CD4-positive, alpha-beta T cell (primary cell): ENCODE measurements around the gene SERBP1. TPM values are rescaled to one million over a fixed set of nuclear protein-coding genes. Genes with fewer than 3 reads are reported as not detected.

Experiments used
- ATAC-seq: fragments of 200-7000 bp; cut with Tn5 transposase; one replicate; pipeline ENCODE4 v1.10.0; 2022; ENCODE audit warnings: mild to moderate bottlenecking; ENCODE audit not compliant: poor library complexity
- CTCF ChIA-PET: fragments of 350-600 bp; sonication (Branson Sonifier 250); formaldehyde crosslinking; loops from one replicate; lab custom pipeline; 2021; ENCODE audit warnings: antibody characterized with exemption, inconsistent platforms; lab: Charles Lee
- POLR2A ChIA-PET: fragments of 350-600 bp; sonication (Branson Sonifier 250); formaldehyde crosslinking; loops from one replicate; lab custom pipeline; 2021; ENCODE audit warnings: antibody characterized with exemption, inconsistent platforms; lab: Charles Lee
- DNase-seq, 14 experiments: peaks; one replicate each; pipeline ENCODE4 v3.0.0-alpha.2; 2013 to 2020; ENCODE audit warnings: mixed read lengths in 2 of 14
- H3K27ac ChIP-seq, 2 donors: one replicate each; pipeline versions ENCODE4 v1.5.1 to v1.7.0; 2013; ENCODE audit warnings: low read length in 2 of 2, low read depth in 1 of 2, mild to moderate bottlenecking in 1 of 2
- H3K27me3 ChIP-seq, 2 experiments: 1 replicate in 1 of 2; 2 replicates in 1 of 2; pipeline versions ENCODE4 v1.6.1 to v1.7.0; 2013; ENCODE audit warnings: low read length in 2 of 2, control low read depth in 1 of 2, mild to moderate bottlenecking in 1 of 2, moderate library complexity in 1 of 2; ENCODE audit not compliant: insufficient read depth in 2 of 2, control insufficient read depth in 1 of 2
- H3K36me3 ChIP-seq: one replicate; pipeline ENCODE4 v1.6.1; 2013; ENCODE audit warnings: low read length, control low read depth; ENCODE audit not compliant: insufficient read depth
- H3K4me1 ChIP-seq: one replicate; pipeline ENCODE4 v1.6.1; 2013; ENCODE audit warnings: low read length, control low read depth; ENCODE audit not compliant: insufficient read depth
- H3K4me3 ChIP-seq: one replicate; pipeline ENCODE4 v1.5.1; 2013; ENCODE audit warnings: mild to moderate bottlenecking, low read length, moderate library complexity
- H3K9me3 ChIP-seq, 2 experiments: 1 replicate in 1 of 2; 2 replicates in 1 of 2; pipeline versions ENCODE4 v1.6.1 to v1.7.0; 2013; ENCODE audit warnings: low read length in 2 of 2, mild to moderate bottlenecking in 2 of 2, control low read depth in 1 of 2, moderate library complexity in 1 of 2; ENCODE audit not compliant: control insufficient read depth in 1 of 2, insufficient read depth in 1 of 2
- H3K27ac Mint-ChIP-seq: one replicate; pipeline ENCODE4 v1.8.0; 2020; ENCODE audit warnings: mixed read lengths
- H3K27me3 Mint-ChIP-seq: one replicate; pipeline ENCODE4 v1.8.0; 2021; ENCODE audit warnings: mixed read lengths
- H3K36me3 Mint-ChIP-seq: one replicate; pipeline ENCODE4 v1.8.0; 2021; ENCODE audit warnings: low read depth, mixed read lengths
- H3K4me1 Mint-ChIP-seq: one replicate; pipeline ENCODE4 v1.8.0; 2021; ENCODE audit warnings: low read depth, mixed read lengths
- H3K4me3 Mint-ChIP-seq: one replicate; pipeline ENCODE4 v1.8.0; 2020; ENCODE audit warnings: mild to moderate bottlenecking, mixed read lengths
- H3K9me3 Mint-ChIP-seq: one replicate; pipeline ENCODE4 v1.8.0; 2020; ENCODE audit warnings: mixed read lengths
- intact Hi-C, 2 experiments: fragments of 100-400 bp; cut with DNase I in 1 of 2; cut with micrococcal nuclease in 1 of 2; formaldehyde crosslinking; loops; one replicate each; pipeline versions ENCODE4 v1.15.1 to v1.9.0; 2023 to 2025; cut with DNase I, micrococcal nuclease
- total RNA-seq, 174 experiments: library from RNA in 2 of 174; stranded (reverse) in 2 of 174; gene quantifications; one replicate each; pipeline ENCODE4 v1.2.3 and lab custom pipeline; 2021 to 2026
- TF ChIP-seq, protein P1 (sequence below): fragments of 200-600 bp; IDR thresholded peaks from one replicate; pipeline ENCODE4 v1.8.0; 2022; ENCODE audit warnings: antibody characterized with exemption, mild to moderate bottlenecking

SERBP1 gene
- total RNA-seq, 2 experiments from 2014 or later = 128 to 135 TPM

DNA sequence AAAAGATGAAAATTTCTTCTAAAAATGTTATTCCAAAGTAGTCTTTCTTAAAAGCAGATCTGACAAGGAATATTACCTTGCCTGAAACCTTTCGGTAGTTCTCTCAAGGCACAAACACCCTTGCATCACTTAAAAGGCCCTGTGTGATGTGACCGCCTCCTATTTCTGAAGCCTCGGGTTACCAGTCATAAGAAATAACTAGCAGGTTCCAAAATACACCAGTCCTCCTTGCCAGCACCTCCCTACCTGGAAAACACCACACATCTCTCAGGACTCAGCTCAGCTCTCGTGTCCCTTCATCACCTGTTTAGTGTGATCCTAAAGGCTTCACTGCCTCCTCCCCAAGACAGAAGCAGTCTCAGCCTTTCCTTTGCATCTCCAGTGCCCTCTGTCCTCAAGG is 35.7 kb downstream of the SERBP1 start:
- no peaks in the 10 kb centered on the region for H3K9me3 Mint-ChIP-seq
- H3K36me3 Mint-ChIP-seq = peaks cover 12% of the 10 kb centered on the region
- TF ChIP-seq, protein P1, sequence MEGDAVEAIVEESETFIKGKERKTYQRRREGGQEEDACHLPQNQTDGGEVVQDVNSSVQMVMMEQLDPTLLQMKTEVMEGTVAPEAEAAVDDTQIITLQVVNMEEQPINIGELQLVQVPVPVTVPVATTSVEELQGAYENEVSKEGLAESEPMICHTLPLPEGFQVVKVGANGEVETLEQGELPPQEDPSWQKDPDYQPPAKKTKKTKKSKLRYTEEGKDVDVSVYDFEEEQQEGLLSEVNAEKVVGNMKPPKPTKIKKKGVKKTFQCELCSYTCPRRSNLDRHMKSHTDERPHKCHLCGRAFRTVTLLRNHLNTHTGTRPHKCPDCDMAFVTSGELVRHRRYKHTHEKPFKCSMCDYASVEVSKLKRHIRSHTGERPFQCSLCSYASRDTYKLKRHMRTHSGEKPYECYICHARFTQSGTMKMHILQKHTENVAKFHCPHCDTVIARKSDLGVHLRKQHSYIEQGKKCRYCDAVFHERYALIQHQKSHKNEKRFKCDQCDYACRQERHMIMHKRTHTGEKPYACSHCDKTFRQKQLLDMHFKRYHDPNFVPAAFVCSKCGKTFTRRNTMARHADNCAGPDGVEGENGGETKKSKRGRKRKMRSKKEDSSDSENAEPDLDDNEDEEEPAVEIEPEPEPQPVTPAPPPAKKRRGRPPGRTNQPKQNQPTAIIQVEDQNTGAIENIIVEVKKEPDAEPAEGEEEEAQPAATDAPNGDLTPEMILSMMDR = no peak
- H3K4me3 Mint-ChIP-seq = no peak overlapping the region
- H3K4me3 ChIP-seq = no peak overlapping the region
- CTCF ChIA-PET = no interaction called here
- H3K9me3 ChIP-seq = no peaks in the 10 kb centered on the region
- H3K4me1 Mint-ChIP-seq = no peaks in the 10 kb centered on the region
- intact Hi-C loops = no loop called here
- ATAC-seq (no peak), DNase-seq (no peak)
- no peaks in the 10 kb centered on the region for H3K36me3 ChIP-seq
- POLR2A ChIA-PET = no interaction called here
- H3K4me1 ChIP-seq = no peaks in the 10 kb centered on the region
- no peak overlapping the region for H3K27ac Mint-ChIP-seq
- H3K27me3 Mint-ChIP-seq = no peaks in the 10 kb centered on the region
- no peaks in the 10 kb centered on the region for H3K27me3 ChIP-seq
- H3K27ac ChIP-seq = no peak overlapping the region

DNA sequence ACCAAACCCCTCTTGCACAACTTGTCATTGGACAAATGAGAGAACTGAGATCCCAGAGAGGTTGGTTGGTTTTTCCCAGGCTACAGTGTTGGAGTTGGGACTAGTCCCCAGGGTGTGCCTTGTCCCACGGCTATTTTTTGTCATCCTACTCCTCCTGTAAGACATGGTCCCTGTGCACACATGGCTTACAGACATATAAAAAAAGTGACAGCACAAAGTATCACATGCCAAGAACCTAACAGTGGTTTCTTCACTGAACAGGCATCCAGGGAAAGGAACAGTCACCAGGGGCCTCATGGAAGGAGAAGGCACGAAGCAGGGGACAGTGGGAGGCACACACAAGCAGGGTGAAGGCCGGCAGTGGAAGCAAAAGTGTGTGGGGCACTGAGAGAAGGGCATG is 36.5 kb downstream of the SERBP1 start:
- TF ChIP-seq, protein P1 = no peak
- Histone ChIP-seq H3K36me3 (no peaks in the 10 kb centered on the region), H3K4me1 (no peaks in the 10 kb centered on the region), H3K27me3 (no peaks in the 10 kb centered on the region), H3K27ac (no peak overlapping the region), H3K9me3 (no peaks in the 10 kb centered on the region), H3K4me3 (no peak overlapping the region)
- ChIA-PET POLR2A (no interaction called here), CTCF (no interaction called here)
- Mint-ChIP-seq H3K9me3 (no peaks in the 10 kb centered on the region), H3K27me3 (no peaks in the 10 kb centered on the region), H3K4me1 (no peaks in the 10 kb centered on the region), H3K27ac (no peak overlapping the region), H3K36me3 (peaks cover 12% of the 10 kb centered on the region), H3K4me3 (no peak overlapping the region)
- intact Hi-C loops = no loop called here
- ATAC-seq = no peak
- no peak for DNase-seq

DNA sequence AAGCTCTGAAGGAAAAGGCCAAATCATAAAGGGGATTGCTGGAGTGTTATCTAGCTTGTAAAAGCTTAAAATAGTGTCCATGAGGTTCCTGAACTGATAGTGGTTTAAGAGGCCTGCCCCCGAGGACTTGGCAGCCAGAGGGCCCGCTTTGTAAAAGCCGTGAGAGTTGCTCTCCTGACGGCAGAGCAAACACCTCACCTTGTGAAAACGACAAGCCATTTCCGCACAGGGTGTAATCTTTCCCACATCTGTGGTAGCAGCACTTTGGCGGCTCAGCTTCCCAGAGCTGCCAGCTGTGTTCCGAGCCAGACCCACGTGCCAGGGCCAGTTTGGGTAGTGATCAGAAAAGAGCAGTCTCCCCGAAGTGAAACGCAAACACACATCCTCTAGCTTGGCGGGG is 37.0 kb downstream of the SERBP1 start:
- no peaks in the 10 kb centered on the region for H3K9me3 ChIP-seq
- H3K27me3 Mint-ChIP-seq = no peaks in the 10 kb centered on the region
- no peak overlapping the region for H3K27ac Mint-ChIP-seq
- no peaks in the 10 kb centered on the region for H3K4me1 ChIP-seq
- H3K9me3 Mint-ChIP-seq = no peaks in the 10 kb centered on the region
- DNase-seq = peak in 2 of 14 experiments; percentile 4 to 16
- no peaks in the 10 kb centered on the region for H3K36me3 ChIP-seq
- ATAC-seq = no peak
- TF ChIP-seq, protein P1 = no peak
- H3K27me3 ChIP-seq = no peaks in the 10 kb centered on the region
- H3K36me3 Mint-ChIP-seq = peaks cover 12% of the 10 kb centered on the region
- no peaks in the 10 kb centered on the region for H3K4me1 Mint-ChIP-seq
- no peak overlapping the region for H3K4me3 ChIP-seq
- H3K4me3 Mint-ChIP-seq = no peak overlapping the region
- CTCF ChIA-PET = no interaction called here
- H3K27ac ChIP-seq = no peak overlapping the region
- intact Hi-C loops = no loop called here
- POLR2A ChIA-PET = no interaction called here
